NAMALWA (cell line): ENCODE measurements around the gene NR2F1-AS1.

ENCODE experiments used
- DNase-seq: peaks from one replicate; pipeline ENCODE4 v3.0.0-alpha.2; 2015; ENCODE audit warnings: low spot score

Gene NR2F1-AS1

DNA sequence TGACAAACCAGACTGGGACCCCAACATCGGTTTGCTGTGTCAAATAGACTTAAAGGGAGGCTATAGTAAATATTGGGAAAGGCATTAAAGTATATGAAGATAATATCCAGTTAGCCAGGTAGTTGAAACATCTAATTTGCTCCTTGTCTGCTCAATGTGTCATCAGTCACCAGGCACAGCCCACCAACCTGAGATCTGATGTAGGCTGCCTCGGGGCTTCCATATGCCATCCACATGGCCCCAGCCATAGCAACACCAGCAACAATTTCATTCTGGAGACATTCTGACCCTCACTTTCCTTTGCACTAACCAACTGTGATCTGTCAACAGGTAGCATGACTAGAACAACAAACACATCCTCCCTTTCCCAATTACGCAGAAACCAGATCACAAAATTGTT is 196.0 kb downstream of the NR2F1-AS1 start:
- DNase-seq = no peak

DNA sequence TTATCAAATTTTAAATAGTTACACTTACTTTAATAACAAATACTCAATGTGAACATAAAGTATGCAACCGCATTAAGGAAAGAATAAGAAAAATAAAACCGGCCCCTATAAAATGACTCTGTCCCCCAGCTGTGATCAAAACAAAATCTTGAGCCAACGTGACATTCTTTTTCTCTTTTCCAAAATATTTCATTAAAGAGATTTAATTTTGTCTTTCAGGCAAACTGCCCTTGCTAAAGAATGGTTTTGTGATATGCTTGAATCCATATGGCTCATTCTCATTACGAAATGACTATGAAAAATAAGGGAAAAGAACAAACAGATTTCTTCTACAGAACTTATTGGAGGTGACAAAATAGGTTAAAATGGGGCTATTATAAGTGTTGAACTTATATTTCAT is 197.0 kb downstream of the NR2F1-AS1 start:
- DNase-seq = no peak

DNA sequence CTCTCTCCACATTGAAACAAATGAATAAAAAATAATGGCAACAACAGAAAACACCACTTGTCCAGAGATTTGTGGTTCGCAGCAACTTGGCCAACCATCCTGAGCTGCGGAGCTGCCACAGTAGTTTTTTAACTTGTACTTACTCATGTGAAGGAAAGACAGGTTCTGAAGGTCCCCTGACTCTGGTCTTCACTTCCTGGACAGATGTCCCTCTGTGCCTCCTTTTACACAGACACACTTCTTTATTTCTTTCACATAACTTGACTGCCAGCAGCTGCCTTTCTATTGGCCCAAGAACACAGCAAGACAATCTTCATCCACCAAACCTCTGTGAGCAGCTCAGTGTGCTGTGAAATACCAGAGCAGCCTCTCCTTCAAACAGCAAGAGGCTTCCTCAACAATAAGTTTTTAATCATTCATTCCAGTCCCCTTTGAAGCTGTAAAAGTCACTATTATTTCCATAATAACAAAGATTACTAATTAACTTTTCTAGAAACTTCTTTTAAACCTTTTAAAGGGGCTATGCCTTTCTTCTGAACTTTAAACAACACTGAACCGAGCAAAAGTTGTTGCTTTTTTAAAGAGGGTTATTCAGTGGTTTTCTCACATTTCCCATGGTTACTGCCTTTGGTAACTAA is 198.7 kb downstream of the NR2F1-AS1 start:
- no peak for DNase-seq

DNA sequence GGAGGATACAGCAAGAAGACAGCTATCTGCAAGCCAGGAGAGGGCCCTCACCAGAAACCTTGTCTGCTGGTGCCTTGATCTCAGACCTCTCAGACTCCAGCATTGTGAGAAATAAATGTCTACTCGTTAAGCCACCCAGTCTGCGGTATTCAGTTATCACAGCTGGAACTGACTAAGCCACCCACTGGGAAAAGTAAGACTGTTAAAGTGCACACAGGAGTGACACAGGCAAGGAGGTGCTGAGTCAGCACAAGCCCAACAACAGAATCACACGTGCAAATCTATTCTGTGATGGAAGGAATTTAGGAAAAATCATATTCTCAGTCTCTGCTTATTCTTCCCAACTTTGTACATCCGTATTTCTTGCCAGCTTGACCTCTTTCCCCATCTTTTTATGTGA is 200.0 kb downstream of the NR2F1-AS1 start:
- no peak for DNase-seq

DNA sequence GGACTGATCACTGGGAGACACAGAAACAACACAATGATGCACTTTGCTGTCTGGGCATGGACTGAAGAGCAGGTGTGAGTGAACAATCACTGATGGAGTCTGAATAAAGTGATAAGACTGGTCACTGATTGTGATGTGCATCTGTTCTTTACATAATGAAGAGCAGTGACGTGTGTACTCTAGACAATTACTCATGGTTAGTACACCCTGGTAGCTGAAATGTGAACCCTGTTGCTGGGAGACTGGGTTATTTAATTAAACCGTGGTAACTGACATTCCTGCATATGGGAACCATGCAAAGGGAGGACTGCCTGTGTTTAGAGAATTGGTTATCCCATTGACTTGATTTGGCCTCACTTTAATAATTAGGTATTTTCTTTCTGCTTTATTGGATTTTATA is 202.9 kb downstream of the NR2F1-AS1 start:
- no peak for DNase-seq

DNA sequence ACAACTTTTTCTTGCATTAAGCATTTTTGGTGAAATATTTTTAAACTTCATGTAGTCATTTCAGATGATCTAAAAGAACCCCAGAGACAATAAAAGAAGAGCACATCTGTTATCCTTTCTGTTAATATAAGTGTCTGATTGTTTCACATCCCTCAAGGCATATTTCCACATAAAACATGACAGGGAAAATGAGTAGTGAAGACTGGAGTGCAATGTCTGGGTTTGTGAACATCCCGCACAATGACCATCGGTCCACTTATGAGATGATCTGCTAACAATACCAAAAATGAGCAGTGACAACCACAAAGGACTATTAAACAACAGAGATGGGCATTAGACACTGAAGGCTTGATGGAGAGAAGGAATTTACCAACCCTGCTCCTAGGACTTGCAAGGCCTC is 209.1 kb downstream of the NR2F1-AS1 start:
- DNase-seq = no peak

DNA sequence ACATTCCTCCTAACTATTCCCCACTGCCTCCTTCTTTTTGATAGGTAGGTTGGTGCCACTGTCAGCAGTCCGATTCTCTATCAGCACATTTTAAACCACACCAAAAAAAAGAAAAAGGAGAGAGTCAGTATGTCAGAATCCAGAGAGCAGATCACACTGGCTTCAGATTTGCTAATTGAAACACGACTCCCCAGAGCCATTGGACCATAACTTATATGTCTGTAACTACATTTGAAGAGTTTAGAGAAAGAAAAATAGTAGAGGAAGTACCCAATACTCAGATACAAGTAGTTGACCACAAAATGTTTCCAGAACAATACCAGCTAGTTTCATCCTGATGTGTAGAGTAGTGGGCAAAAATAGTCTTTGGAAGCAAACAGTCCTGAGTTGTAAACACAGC is 216.6 kb downstream of the NR2F1-AS1 start:
- no peak for DNase-seq

DNA sequence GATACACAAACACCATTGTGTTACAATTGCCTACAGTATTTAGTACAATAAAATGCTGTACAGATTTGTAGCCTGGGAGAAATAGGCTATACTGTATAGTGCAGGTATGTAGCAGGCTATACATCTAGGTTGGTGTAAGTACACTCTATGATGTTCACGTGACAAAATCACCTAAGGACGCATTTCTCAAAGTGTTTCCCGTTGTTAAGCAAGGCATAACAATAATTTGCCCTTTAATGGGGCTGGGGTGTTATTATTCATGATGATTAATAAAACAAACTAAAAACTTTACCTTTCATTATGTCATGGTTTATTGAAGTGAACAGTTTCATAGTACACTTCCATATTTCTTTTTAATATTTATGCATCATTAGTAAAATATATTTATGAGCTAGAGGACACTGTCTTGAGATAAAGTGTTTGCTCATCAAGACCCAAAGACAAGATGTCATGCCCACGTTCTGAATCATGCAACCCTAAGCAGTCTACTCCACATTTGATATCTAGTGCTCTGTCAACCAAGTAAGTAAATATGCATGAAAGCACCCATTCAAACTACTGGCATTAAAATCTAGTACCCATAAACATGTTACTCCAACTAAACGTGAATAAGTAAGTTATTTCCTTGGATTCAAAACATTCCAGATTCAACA is 220.5 kb downstream of the NR2F1-AS1 start:
- DNase-seq = no peak

DNA sequence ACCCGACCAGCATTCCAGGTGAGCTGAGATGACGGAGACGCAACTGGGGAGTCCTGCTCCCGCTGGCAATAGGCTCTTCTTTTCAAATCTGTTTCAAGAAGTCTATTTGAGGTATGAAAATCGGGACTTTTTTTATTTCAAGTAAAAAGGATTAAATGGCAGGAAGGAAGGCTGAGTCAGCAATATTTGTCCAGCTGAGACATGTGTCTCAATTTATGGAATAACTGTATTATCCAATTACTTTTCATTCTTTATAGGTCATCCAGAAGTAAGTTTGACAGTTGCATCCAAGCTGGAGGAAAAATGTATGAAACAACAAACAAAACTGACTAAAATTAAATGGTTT is 221.1 kb downstream of the NR2F1-AS1 start:
- no peak for DNase-seq
